GM12873 (cell line): ENCODE data around the gene HOXD4.

Experiments
- CTCF ChIP-seq: IDR thresholded peaks from 2 replicates; pipeline ENCODE4 v1.5.1; 2012; ENCODE audit warnings: low read depth, mild to moderate bottlenecking, moderate library complexity, low read length, control low read depth; ENCODE audit not compliant: insufficient read depth; ENCODE audit errors: missing control alignments

HOXD4 gene

GRCh38 chr2:176193048-176193447, 41.7 kb downstream of the HOXD4 start:
- TF ChIP-seq CTCF: no peak

GRCh38 chr2:176199902-176200301, 48.6 kb downstream of the HOXD4 start:
- no peak for TF ChIP-seq CTCF

- TF ChIP-seq CTCF: no peak
Measured at GRCh38 chr2:176200971-176201370, 49.6 kb downstream of the HOXD4 start.

- no peak for TF ChIP-seq CTCF
Measured at GRCh38 chr2:176202491-176202890, 51.1 kb downstream of the HOXD4 start.
